MM.1S (cell line): ENCODE data around the gene ITGA8.
"Not testable (repeated sequence)": the region's sequence is repeated elsewhere in the genome, so short reads cannot be mapped to it uniquely, and the experiment has no call there.

Source experiments
- DNase-seq: peaks from one replicate; pipeline ENCODE4 v3.0.0-alpha.2; 2015
- H2AFZ ChIP-seq: fragments of 300-600 bp; sonication (generic); 2 replicates; pipeline ENCODE4 v1.6.0; 2016; ENCODE audit warnings: antibody characterized with exemption, low read length
- H3F3A ChIP-seq: fragments of 300-600 bp; sonication (generic); 2 replicates; pipeline ENCODE4 v1.6.1; 2016; ENCODE audit warnings: mild to moderate bottlenecking, antibody characterized with exemption, low read length, moderate library complexity, mixed read lengths; ENCODE audit not compliant: insufficient read depth
- H3K27ac ChIP-seq: fragments of 300-600 bp; sonication (generic); 2 replicates; pipeline ENCODE4 v1.5.1; 2016; ENCODE audit warnings: mild to moderate bottlenecking, low read length
- H3K27me3 ChIP-seq: fragments of 300-600 bp; sonication (generic); replicated peaks from 2 replicates; pipeline ENCODE4 v1.6.0; 2016; ENCODE audit warnings: low read length; ENCODE audit not compliant: insufficient read depth
- H3K36me3 ChIP-seq: fragments of 300-600 bp; sonication (generic); replicated peaks from 2 replicates; pipeline ENCODE4 v1.6.1; 2016; ENCODE audit warnings: mild to moderate bottlenecking, low read length, mixed read lengths; ENCODE audit not compliant: insufficient read depth
- H3K4me1 ChIP-seq: fragments of 300-600 bp; sonication (generic); 2 replicates; pipeline ENCODE4 v1.6.1; 2016; ENCODE audit warnings: low read length, mixed read lengths
- H3K4me2 ChIP-seq: fragments of 300-600 bp; sonication (generic); 2 replicates; pipeline ENCODE4 v1.6.0; 2016; ENCODE audit warnings: low read depth, low read length
- H3K4me3 ChIP-seq: fragments of 300-600 bp; sonication (generic); 2 replicates; pipeline ENCODE4 v1.5.1; 2016; ENCODE audit warnings: low read length, mixed read lengths
- H3K79me2 ChIP-seq: fragments of 300-600 bp; sonication (generic); 2 replicates; pipeline ENCODE4 v1.6.1; 2016; ENCODE audit warnings: mixed run types, low read length, mixed read lengths
- H3K9ac ChIP-seq: fragments of 300-600 bp; sonication (generic); 2 replicates; pipeline ENCODE4 v1.6.1; 2016; ENCODE audit warnings: low read length, mixed read lengths
- H3K9me2 ChIP-seq: fragments of 300-600 bp; sonication (generic); replicated peaks from 2 replicates; pipeline ENCODE4 v1.6.1; 2016; ENCODE audit warnings: mild to moderate bottlenecking, low read length, mixed read lengths; ENCODE audit not compliant: insufficient read depth
- H3K9me3 ChIP-seq: fragments of 300-600 bp; sonication (generic); replicated peaks from 2 replicates; pipeline ENCODE4 v1.6.1; 2016; ENCODE audit warnings: mild to moderate bottlenecking, low read length, mixed read lengths; ENCODE audit not compliant: insufficient read depth
- H4K20me1 ChIP-seq: fragments of 300-600 bp; sonication (generic); 2 replicates; pipeline ENCODE4 v1.6.1; 2016; ENCODE audit warnings: mild to moderate bottlenecking, low read length, moderate library complexity, mixed read lengths; ENCODE audit not compliant: insufficient read depth
- CTCF ChIP-seq: fragments of 300-600 bp; sonication (generic); IDR thresholded peaks from 2 replicates; pipeline ENCODE4 v1.5.1; 2016; ENCODE audit warnings: antibody characterized with exemption, low read length, mixed read lengths
- EZH2 ChIP-seq: fragments of 300-600 bp; sonication (generic); optimal IDR thresholded peaks from 2 replicates; pipeline ENCODE3; 2017; ENCODE audit warnings: low read depth, mild to moderate bottlenecking, antibody characterized with exemption, low read length, mixed read lengths
- EZH2phosphoT487 ChIP-seq: fragments of 300-600 bp; sonication (generic); IDR thresholded peaks from 2 replicates; pipeline ENCODE4 v1.6.1; 2018; ENCODE audit warnings: antibody characterized with exemption, low read length

ITGA8 gene

GRCh38 chr10:15558136-15558535 is 161.6 kb downstream of the ITGA8 start:
- Histone ChIP-seq H3K9me3 (no peaks in the 10 kb centered on the region), H3K79me2 (no peaks in the 10 kb centered on the region), H3K36me3 (peaks cover 8% of the 10 kb centered on the region; the same call in 1 of the 2 replicates), H3K4me2 (no peak overlapping the region), H3K4me1 (no peaks in the 10 kb centered on the region), H3K9ac (no peak overlapping the region), H4K20me1 (no peaks in the 10 kb centered on the region), H3K27ac (no peak overlapping the region), H3F3A (no peaks in the 10 kb centered on the region; the same call in 1 of the 2 replicates), H3K4me3 (no peak overlapping the region), H3K9me2 (no peaks in the 10 kb centered on the region), H3K27me3 (no peaks in the 10 kb centered on the region), H2AFZ (no peak overlapping the region)
- DNase-seq, result no peak
- TF ChIP-seq CTCF (no peak), EZH2 (no peak), EZH2phosphoT487 (no peak)

GRCh38 chr10:15557168-15557567 is 162.6 kb downstream of the ITGA8 start:
- H3K36me3 ChIP-seq, result not testable (repeated sequence)

GRCh38 chr10:15550950-15551349 is 168.8 kb downstream of the ITGA8 start:
- H3F3A ChIP-seq, result no peaks in the 10 kb centered on the region
- TF ChIP-seq EZH2 (no peak), EZH2phosphoT487 (no peak), CTCF (no peak)
- H3K9ac ChIP-seq, result no peak overlapping the region
- H3K27me3 ChIP-seq, result no peaks in the 10 kb centered on the region
- DNase-seq, result no peak
- H3K4me1 ChIP-seq, result no peaks in the 10 kb centered on the region
- H3K4me2 ChIP-seq, result no peak overlapping the region
- H4K20me1 ChIP-seq, result no peaks in the 10 kb centered on the region
- no peaks in the 10 kb centered on the region for H3K9me3 ChIP-seq
- peaks cover 14% of the 10 kb centered on the region for H3K36me3 ChIP-seq
- H3K4me3 ChIP-seq, result no peak overlapping the region
- no peak overlapping the region for H3K27ac ChIP-seq
- no peaks in the 10 kb centered on the region for H3K79me2 ChIP-seq
- no peak overlapping the region for H2AFZ ChIP-seq
- no peaks in the 10 kb centered on the region for H3K9me2 ChIP-seq

More at GRCh38 chr10:15557168-15557567, 162.6 kb downstream of the ITGA8 start:
- not testable (repeated sequence) for H3K9me3 ChIP-seq, H3K4me2 ChIP-seq, H3F3A ChIP-seq, H3K27ac ChIP-seq, H3K4me3 ChIP-seq, H4K20me1 ChIP-seq, H3K9me2 ChIP-seq, H3K9ac ChIP-seq, H3K27me3 ChIP-seq, H3K4me1 ChIP-seq, H2AFZ ChIP-seq, H3K79me2 ChIP-seq, DNase-seq

DNA sequence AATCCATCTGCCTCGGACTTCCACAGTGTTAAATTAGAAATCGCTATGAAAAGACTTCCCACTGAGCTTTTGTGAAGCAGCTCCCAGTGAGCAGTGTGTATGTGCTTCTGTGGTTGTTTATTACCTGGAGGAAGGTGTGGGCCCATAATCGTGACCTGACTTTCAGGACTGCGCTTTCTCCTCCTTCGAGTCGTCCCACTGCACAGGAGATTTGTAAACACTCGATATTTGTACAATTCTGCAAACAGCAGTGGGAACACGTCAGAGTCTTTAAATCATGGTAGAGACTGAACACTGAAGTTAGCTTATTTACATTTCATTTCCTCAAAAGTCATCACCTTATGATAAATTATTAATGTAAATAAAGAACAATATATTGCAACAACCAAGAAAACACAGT is 171.4 kb downstream of the ITGA8 start:
- Histone ChIP-seq H3K79me2 (no peaks in the 10 kb centered on the region), H4K20me1 (no peaks in the 10 kb centered on the region), H3K9me3 (no peaks in the 10 kb centered on the region), H3F3A (no peaks in the 10 kb centered on the region), H3K27ac (no peak overlapping the region), H3K9me2 (no peaks in the 10 kb centered on the region), H3K36me3 (peaks cover 18% of the 10 kb centered on the region), H3K4me3 (no peak overlapping the region), H3K4me2 (no peak overlapping the region), H2AFZ (no peak overlapping the region), H3K4me1 (no peaks in the 10 kb centered on the region), H3K27me3 (no peaks in the 10 kb centered on the region), H3K9ac (no peak overlapping the region)
- DNase-seq, result no peak
- TF ChIP-seq EZH2 (no peak), CTCF (no peak), EZH2phosphoT487 (no peak)
